ENCODE data around the gene MXD4.
"Not testable (repeated sequence)": the region's sequence is repeated elsewhere in the genome, so short reads cannot be mapped to it uniquely, and the experiment has no call there.

Gene MXD4

GRCh38 chr4:2219233-2219760 is 42.6 kb downstream of the MXD4 start:
- DNase-seq (ENCODE audit: low read depth, low spot score): no peak

DNA sequence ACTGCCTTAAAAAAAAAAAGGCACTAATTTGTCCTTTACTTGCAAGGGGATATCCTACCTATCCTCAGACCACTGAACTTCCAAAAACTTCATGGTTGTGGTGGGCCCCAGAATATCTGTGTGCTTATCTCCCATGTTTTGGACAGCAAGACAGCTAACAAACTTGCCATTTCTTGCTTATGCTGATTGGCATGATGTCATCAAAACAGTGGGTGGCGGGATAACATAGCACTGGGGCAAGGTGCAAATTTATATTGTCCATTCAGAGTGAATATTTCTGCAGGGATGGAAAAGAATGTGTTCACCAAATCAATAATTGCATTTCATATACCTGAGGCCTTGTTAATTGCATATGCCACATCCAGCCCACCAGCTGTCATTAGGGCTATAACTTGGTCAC is 43.5 kb downstream of the MXD4 start:
- DNase-seq (ENCODE audit: low read depth, low spot score): no peak

DNA sequence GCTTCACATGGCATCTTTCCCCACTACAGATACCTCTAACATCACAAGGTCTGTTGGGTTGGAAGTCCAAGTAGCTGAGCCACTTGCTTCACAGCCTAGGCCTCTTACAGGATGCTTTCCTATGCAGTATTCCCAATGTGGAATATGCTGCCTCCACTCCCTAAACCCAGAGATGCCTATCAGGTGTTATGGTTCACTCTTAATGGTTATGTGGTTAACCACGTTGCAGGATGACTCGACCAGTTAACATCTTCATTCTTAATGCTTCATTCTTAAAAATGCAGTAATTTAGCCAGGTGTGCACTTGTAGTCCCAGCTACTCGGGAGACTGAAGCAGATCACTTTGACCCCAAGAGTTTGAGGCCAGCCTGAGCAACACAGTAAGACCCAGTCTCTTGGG is 44.2 kb downstream of the MXD4 start:
- no peak for DNase-seq (ENCODE audit: low read depth, low spot score)

DNA sequence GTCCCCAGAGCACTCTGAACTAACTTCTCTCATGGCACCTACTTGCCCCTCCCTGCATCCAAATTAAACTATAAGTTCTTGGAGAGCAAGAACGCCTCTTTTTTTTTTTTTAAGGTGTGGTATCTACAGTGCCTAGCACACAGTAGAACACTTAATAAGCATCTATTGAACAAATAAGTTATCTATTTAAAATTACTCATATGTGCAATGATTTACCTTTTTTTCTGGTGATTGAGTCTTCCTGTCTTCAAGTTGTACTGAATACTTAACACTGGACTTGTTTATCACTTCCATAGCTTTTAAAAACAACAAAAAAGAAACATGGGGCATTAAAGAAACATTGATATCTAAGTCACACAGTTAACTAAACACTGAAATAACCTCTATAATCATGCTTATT is 49.1 kb downstream of the MXD4 start:
- no peak for DNase-seq (ENCODE audit: low read depth, low spot score)

DNA sequence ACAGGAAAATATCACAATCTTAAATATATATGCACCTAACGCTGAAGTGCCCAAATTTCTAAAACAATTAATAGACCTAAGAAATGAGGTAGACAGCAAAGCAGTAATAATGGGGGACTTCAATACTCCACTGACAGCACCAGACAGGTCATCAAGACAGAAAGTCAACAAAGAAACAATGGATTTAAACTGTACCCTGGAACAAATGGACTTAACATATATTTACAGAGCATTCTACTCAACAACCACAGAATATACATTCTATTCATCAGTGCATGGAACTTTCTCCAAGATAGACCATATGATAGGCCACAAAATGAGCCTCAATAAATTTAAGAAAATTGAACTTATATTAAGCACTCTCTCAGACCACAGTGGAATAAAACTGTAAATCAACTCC is 59.1 kb downstream of the MXD4 start:
- DNase-seq (ENCODE audit: low read depth, low spot score): not testable (repeated sequence)
